H1 (cell line): ENCODE results near the gene NEB. TPM values are rescaled to one million over a fixed set of nuclear protein-coding genes. Genes with fewer than 3 reads are reported as not detected.

Source experiments
- GABPA ChIP-seq: IDR thresholded peaks from 2 replicates; pipeline ENCODE4 v1.6.1; 2011; ENCODE audit warnings: mild to moderate bottlenecking, low read length, moderate library complexity, borderline replicate concordance; ENCODE audit not compliant: insufficient read depth
- GTF2F1 ChIP-seq: IDR thresholded peaks from 2 replicates; pipeline ENCODE4 v1.6.1; 2012; ENCODE audit warnings: low read depth, low read length, improper control_type of control experiment, borderline replicate concordance
- HDAC6 ChIP-seq: IDR thresholded peaks from one replicate; pipeline ENCODE4 v1.7.1; 2012; ENCODE audit warnings: low read depth, mild to moderate bottlenecking, inconsistent platforms, low read length, moderate library complexity
- TAF7 ChIP-seq: optimal IDR thresholded peaks from 2 replicates; pipeline ENCODE3; 2011; ENCODE audit warnings: low read depth, mild to moderate bottlenecking, inconsistent platforms, low read length, moderate library complexity, borderline replicate concordance
- YY1 ChIP-seq: IDR thresholded peaks from 2 replicates; pipeline ENCODE4 v1.6.1; 2011; ENCODE audit warnings: low read depth, mild to moderate bottlenecking, low read length
- polyA plus RNA-seq, 7 experiments: library from polyadenylated mRNA; depleted of rRNA in 3 of 7; stranded (reverse) in 5 of 7; unstranded in 2 of 7; fragments of >200 nt in 5 of 7; fragments of 200-250 nt in 2 of 7; gene quantifications; 1 replicate in 5 of 7; 2 replicates in 1 of 7; 4 replicates in 1 of 7; pipeline versions ENCODE4 v1.2.1 to v1.2.3, GENCODE V29; 2011 to 2013; ENCODE audit warnings: missing spikeins in 2 of 7, mixed read lengths in 2 of 7
- total RNA-seq: library from RNA; stranded (reverse); fragmentation: NEBNext Ultra II Directional; extraction: Animal tissue kit (Norgen Biotek cat#: 25700); gene quantifications from 2 replicates; pipeline ENCODE4 v1.2.1, GENCODE V29; 2021
- TF ChIP-seq, protein P1 (sequence below): IDR thresholded peaks from 2 replicates; pipeline ENCODE4 v1.6.1; 2012; ENCODE audit warnings: inconsistent platforms
- TF ChIP-seq, protein P2 (sequence below): fragments of 300-600 bp; sonication (generic); IDR thresholded peaks from 2 replicates; pipeline ENCODE4 v1.7.1; 2012; ENCODE audit warnings: low read length, moderate library complexity, mild to moderate bottlenecking, inconsistent platforms; ENCODE audit not compliant: insufficient replicate concordance

The NEB gene
- total and polyA plus RNA-seq, 2 of the 8 experiments (the other 6 are each of a cell fraction or from before 2014, with no cell fraction given), result 1.4 to 2.5 TPM

DNA sequence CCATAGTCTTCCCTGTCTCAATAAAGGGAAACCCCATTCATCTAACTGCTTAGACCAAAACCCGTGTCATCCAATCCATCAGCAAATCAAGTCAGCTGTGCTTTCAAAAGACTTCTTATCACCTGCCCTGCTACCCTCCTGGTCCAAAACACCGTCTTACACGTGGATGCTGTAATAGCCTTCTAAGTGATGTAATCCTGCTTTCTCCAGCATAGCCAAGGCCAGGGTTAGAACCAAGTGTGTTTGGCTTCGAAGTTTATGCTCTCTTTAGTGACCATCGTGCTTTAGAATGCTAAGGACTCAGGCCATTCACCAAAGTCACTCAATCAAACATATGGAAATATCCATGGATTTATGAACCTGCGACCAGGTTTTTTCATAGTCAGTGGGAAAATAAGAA is 25.5 kb downstream of the NEB start (continued):
- TF ChIP-seq GABPA (no peak), HDAC6 (no peak), GTF2F1 (no peak), TAF7 (no peak), YY1 (no peak)
- TF ChIP-seq, protein P1, sequence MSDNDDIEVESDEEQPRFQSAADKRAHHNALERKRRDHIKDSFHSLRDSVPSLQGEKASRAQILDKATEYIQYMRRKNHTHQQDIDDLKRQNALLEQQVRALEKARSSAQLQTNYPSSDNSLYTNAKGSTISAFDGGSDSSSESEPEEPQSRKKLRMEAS, result no peak
- TF ChIP-seq, protein P2, sequence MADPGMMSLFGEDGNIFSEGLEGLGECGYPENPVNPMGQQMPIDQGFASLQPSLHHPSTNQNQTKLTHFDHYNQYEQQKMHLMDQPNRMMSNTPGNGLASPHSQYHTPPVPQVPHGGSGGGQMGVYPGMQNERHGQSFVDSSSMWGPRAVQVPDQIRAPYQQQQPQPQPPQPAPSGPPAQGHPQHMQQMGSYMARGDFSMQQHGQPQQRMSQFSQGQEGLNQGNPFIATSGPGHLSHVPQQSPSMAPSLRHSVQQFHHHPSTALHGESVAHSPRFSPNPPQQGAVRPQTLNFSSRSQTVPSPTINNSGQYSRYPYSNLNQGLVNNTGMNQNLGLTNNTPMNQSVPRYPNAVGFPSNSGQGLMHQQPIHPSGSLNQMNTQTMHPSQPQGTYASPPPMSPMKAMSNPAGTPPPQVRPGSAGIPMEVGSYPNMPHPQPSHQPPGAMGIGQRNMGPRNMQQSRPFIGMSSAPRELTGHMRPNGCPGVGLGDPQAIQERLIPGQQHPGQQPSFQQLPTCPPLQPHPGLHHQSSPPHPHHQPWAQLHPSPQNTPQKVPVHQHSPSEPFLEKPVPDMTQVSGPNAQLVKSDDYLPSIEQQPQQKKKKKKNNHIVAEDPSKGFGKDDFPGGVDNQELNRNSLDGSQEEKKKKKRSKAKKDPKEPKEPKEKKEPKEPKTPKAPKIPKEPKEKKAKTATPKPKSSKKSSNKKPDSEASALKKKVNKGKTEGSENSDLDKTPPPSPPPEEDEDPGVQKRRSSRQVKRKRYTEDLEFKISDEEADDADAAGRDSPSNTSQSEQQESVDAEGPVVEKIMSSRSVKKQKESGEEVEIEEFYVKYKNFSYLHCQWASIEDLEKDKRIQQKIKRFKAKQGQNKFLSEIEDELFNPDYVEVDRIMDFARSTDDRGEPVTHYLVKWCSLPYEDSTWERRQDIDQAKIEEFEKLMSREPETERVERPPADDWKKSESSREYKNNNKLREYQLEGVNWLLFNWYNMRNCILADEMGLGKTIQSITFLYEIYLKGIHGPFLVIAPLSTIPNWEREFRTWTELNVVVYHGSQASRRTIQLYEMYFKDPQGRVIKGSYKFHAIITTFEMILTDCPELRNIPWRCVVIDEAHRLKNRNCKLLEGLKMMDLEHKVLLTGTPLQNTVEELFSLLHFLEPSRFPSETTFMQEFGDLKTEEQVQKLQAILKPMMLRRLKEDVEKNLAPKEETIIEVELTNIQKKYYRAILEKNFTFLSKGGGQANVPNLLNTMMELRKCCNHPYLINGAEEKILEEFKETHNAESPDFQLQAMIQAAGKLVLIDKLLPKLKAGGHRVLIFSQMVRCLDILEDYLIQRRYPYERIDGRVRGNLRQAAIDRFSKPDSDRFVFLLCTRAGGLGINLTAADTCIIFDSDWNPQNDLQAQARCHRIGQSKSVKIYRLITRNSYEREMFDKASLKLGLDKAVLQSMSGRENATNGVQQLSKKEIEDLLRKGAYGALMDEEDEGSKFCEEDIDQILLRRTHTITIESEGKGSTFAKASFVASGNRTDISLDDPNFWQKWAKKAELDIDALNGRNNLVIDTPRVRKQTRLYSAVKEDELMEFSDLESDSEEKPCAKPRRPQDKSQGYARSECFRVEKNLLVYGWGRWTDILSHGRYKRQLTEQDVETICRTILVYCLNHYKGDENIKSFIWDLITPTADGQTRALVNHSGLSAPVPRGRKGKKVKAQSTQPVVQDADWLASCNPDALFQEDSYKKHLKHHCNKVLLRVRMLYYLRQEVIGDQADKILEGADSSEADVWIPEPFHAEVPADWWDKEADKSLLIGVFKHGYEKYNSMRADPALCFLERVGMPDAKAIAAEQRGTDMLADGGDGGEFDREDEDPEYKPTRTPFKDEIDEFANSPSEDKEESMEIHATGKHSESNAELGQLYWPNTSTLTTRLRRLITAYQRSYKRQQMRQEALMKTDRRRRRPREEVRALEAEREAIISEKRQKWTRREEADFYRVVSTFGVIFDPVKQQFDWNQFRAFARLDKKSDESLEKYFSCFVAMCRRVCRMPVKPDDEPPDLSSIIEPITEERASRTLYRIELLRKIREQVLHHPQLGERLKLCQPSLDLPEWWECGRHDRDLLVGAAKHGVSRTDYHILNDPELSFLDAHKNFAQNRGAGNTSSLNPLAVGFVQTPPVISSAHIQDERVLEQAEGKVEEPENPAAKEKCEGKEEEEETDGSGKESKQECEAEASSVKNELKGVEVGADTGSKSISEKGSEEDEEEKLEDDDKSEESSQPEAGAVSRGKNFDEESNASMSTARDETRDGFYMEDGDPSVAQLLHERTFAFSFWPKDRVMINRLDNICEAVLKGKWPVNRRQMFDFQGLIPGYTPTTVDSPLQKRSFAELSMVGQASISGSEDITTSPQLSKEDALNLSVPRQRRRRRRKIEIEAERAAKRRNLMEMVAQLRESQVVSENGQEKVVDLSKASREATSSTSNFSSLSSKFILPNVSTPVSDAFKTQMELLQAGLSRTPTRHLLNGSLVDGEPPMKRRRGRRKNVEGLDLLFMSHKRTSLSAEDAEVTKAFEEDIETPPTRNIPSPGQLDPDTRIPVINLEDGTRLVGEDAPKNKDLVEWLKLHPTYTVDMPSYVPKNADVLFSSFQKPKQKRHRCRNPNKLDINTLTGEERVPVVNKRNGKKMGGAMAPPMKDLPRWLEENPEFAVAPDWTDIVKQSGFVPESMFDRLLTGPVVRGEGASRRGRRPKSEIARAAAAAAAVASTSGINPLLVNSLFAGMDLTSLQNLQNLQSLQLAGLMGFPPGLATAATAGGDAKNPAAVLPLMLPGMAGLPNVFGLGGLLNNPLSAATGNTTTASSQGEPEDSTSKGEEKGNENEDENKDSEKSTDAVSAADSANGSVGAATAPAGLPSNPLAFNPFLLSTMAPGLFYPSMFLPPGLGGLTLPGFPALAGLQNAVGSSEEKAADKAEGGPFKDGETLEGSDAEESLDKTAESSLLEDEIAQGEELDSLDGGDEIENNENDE, result no peak
